Measurements from ENCODE around the gene PPDPF. TPM values are rescaled to one million over a fixed set of nuclear protein-coding genes. Genes with fewer than 3 reads are reported as not detected.

The PPDPF gene
- total and polyA plus RNA-seq, 2 donors (not counting 3 experiments of a cell fraction or from before 2014, with no cell fraction given): 52.2 to 219 TPM

DNA sequence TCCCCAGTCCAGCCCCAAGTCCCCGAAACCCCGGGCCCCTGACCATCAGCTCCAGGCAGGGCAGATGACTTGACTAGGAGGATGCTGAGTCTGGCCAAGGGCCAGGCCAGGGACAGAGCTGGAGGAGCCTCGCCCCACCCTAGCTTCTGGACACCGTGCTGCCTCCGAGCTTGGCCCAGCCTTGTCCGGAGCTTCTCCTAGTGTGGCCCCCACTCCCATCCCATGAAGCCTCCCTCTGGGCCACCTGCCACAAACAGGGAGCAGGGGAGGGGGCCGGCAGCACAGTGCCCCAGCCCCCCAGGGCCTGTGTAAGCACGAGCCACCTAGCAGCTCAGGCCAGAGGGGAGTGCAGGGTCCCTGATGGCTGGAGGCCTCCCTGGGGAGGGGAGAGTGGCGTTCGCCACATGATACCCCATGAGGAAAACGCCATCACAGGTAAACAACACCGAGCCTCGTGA is 27.0 kb upstream of the PPDPF start:
- BruUV-seq (replicated peaks): no TSS peak
- no peak overlapping the region for H3K4me3 ChIP-seq (replicated peaks in 1 of 3; ENCODE audit: insufficient read depth in 1 of 3, low read depth in 1 of 3, low read length in 3 of 3)
- no peaks in the 10 kb centered on the region for H3K79me2 ChIP-seq (ENCODE audit: control insufficient read depth, insufficient read depth, low read length)
- intact Hi-C loops (cut with micrococcal nuclease): no loop called here
- DNase-seq (ENCODE audit: low read depth, low spot score) (no peak), FAIRE-seq (no peak)
- H3K4me2 ChIP-seq (ENCODE audit: insufficient read depth, low read length): no peak overlapping the region
- no peaks in the 10 kb centered on the region for H4K20me1 ChIP-seq (replicated peaks; ENCODE audit: control insufficient read depth, extremely low read depth, insufficient read depth, low read length)
- H3K27ac ChIP-seq (ENCODE audit: insufficient read depth, low read depth, low read length): no peak overlapping the region
- H3K9ac ChIP-seq (replicated peaks; ENCODE audit: extremely low read depth, insufficient read depth, low read length): no peak overlapping the region
- POLR2A ChIA-PET: interaction anchor here (0.5 kb wide), 1 partner anchor 27 kb away, joined by 3 read pairs; no protein-coding TSS in a partner anchor
- dilution Hi-C loops (cut with MboI; ENCODE audit: extremely low pct_ligation_motif_present, low sequenced_read_pairs): no loop called here
- H3K36me3 ChIP-seq (ENCODE audit: control insufficient read depth in 2 of 2, extremely low read depth in 1 of 2, insufficient read depth in 2 of 2, low read length in 2 of 2): no peaks in the 10 kb centered on the region
- H2AFZ ChIP-seq (ENCODE audit: low read depth, low read length): no peak overlapping the region
- H3K4me1 ChIP-seq (ENCODE audit: control insufficient read depth, extremely low read depth, insufficient read depth, low read length): no peaks in the 10 kb centered on the region
- H3K9me1 ChIP-seq (replicated peaks; ENCODE audit: control insufficient read depth, extremely low read depth, insufficient read depth, low read length): no peaks in the 10 kb centered on the region
- no peaks in the 10 kb centered on the region for H3K9me3 ChIP-seq (replicated peaks; ENCODE audit: control insufficient read depth, insufficient read depth, low read length)
- CTCF ChIA-PET: interaction anchor here (0.8 to 1.4 kb wide), 4 partner anchors 27 to 627 kb away, joined by 3 to 4 read pairs (median 3); partner anchors contain the start of genes LKAAEAR1, PPDPF and PTK6
- no peak for TF ChIP-seq CTCF (IDR thresholded peaks at IDR 0.05; ENCODE audit: extremely low read depth in 1 of 2, insufficient read depth in 1 of 2, low read depth in 1 of 2, low read length in 2 of 2)
- TF ChIP-seq, protein P1, sequence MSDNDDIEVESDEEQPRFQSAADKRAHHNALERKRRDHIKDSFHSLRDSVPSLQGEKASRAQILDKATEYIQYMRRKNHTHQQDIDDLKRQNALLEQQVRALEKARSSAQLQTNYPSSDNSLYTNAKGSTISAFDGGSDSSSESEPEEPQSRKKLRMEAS (IDR thresholded peaks at IDR 0.05; ENCODE audit: insufficient read depth, insufficient read length): no peak
- no peak for TF ChIP-seq POLR2AphosphoS5 (IDR thresholded peaks at IDR 0.05; ENCODE audit: insufficient read depth, low read depth, low read length)
- TF ChIP-seq POLR2A (IDR thresholded peaks at IDR 0.05; ENCODE audit: low read depth, low read length): no peak
- TF ChIP-seq MYC (IDR thresholded peaks at IDR 0.05; ENCODE audit: low read depth, low read length): no peak
- TF ChIP-seq EZH2 (IDR thresholded peaks at IDR 0.05; ENCODE audit: borderline replicate concordance, low read depth, low read length, severe bottlenecking): no peak
- no peak for TF ChIP-seq JUN (IDR thresholded peaks at IDR 0.05; ENCODE audit: borderline replicate concordance, insufficient read depth, insufficient read length, low read depth)
- TF ChIP-seq FOS (IDR thresholded peaks at IDR 0.05; ENCODE audit: borderline replicate concordance, insufficient read depth, low read length): no peak
- TF ChIP-seq GATA2 (IDR thresholded peaks at IDR 0.05; ENCODE audit: insufficient read depth, insufficient read length, low read depth, low read length): no peak
- no peaks in the 10 kb centered on the region for H3K27me3 ChIP-seq (ENCODE audit: control insufficient read depth in 2 of 2, insufficient read depth in 2 of 2, low read length in 2 of 2)
